Mammary epithelial cell (primary cell): ENCODE measurements around the gene AKAP13.

Source experiments
- EZH2 ChIP-seq: IDR thresholded peaks from 2 replicates; pipeline ENCODE4 v1.6.1; 2012; ENCODE audit warnings: low read length, inconsistent platforms, borderline replicate concordance
- TF ChIP-seq, protein P1 (sequence below), 2 donors: IDR thresholded peaks in 1 of 2; conservative IDR thresholded peaks in 1 of 2; 2 replicates each; pipeline ENCODE4 v1.5.1; 2011 to 2012; ENCODE audit warnings: inconsistent platforms in 2 of 2, low read length in 2 of 2, mild to moderate bottlenecking in 2 of 2, control low read depth in 1 of 2, low read depth in 1 of 2; ENCODE audit not compliant: insufficient read depth in 1 of 2; ENCODE audit errors: extremely low read depth in 1 of 2

GRCh38 chr15:85527895-85528294 is 147.5 kb downstream of the AKAP13 start:
- TF ChIP-seq, protein P1, sequence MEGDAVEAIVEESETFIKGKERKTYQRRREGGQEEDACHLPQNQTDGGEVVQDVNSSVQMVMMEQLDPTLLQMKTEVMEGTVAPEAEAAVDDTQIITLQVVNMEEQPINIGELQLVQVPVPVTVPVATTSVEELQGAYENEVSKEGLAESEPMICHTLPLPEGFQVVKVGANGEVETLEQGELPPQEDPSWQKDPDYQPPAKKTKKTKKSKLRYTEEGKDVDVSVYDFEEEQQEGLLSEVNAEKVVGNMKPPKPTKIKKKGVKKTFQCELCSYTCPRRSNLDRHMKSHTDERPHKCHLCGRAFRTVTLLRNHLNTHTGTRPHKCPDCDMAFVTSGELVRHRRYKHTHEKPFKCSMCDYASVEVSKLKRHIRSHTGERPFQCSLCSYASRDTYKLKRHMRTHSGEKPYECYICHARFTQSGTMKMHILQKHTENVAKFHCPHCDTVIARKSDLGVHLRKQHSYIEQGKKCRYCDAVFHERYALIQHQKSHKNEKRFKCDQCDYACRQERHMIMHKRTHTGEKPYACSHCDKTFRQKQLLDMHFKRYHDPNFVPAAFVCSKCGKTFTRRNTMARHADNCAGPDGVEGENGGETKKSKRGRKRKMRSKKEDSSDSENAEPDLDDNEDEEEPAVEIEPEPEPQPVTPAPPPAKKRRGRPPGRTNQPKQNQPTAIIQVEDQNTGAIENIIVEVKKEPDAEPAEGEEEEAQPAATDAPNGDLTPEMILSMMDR (conservative IDR thresholded peaks at IDR 0.05 in 1 of 2, IDR thresholded peaks at IDR 0.05 in 1 of 2; ENCODE audit: extremely low read depth in 1 of 2, insufficient read depth in 1 of 2, low read depth in 1 of 2, low read length in 2 of 2): no peak
- no peak for TF ChIP-seq EZH2
